GM18508 (cell line): ENCODE data around the gene RAB4B.
"Not testable (repeated sequence)": the region's sequence is repeated elsewhere in the genome, so short reads cannot be mapped to it uniquely, and the experiment has no call there.

Experiments
- ATAC-seq: cut with Tn5 transposase; IDR thresholded peaks from one replicate; pipeline ENCODE4 v1.9.1; 2021; ENCODE audit warnings: moderate number of reproducible peaks; ENCODE audit not compliant: insufficient read depth, unreplicated experiment

The RAB4B gene

GRCh38 chr19:40801426-40802299, 23.6 kb downstream of the RAB4B start:
- ATAC-seq: no peak

- ATAC-seq: no peak
Observed at GRCh38 chr19:40802300-40803169, 24.5 kb downstream of the RAB4B start.

- no peak for ATAC-seq
Observed at GRCh38 chr19:40803170-40803856, 25.3 kb downstream of the RAB4B start.

GRCh38 chr19:40803857-40804782, 26.1 kb downstream of the RAB4B start:
- ATAC-seq: no peak

DNA sequence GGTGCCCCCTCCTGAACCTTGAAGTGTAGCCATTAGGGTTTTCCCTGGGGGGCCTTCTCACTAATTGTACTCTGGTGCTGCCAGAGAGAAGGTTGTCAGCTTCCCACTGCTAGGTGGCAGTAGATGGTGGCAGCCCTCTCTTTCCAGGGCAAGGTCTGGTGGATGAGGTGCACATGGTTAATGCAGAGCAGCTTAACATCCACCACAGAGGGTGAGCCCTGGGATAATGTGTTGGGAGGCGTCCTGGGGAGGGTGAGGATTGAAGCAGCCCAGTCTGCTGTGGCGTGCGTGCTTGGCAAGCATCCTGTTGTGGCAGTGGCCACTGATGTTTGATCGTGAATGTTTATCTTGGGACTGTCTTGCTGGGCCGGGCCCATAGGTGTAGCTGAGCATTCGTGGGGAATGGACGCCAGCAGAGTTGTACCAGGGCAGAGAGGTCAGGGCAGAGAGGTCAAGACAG, 26.8 kb downstream of the RAB4B start:
- no peak for ATAC-seq

DNA sequence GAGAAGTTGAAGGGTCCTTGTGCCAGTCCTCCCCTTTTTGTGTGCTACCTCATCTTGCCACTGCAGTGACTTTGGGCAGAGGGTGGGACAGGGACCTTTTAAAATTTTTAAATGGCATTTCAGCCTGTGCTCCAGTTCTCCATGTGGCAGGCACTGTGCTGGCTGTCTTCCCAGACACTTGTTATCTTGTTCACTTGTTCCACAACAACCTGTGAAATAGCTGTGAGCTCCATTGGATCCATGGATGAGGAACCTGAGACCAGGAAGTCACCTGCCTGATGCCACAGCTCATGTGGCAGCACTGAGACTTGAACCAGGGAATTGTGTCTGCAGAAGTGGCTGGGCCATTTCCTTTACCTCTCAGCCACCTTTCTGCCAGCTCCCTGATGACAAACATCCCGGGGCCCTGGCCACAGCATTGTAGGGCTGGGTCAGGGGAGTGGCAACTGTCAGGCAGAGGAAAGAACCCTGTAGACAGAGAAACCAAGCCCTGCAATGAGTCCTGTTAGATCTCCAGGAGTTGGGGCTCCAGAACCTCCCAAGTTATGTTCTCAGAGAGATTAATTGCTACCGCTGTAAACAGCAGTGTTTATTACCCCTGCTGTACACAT, 27.3 kb downstream of the RAB4B start:
- ATAC-seq: no peak

GRCh38 chr19:40806423-40807146, 28.5 kb downstream of the RAB4B start:
- ATAC-seq: no peak

DNA sequence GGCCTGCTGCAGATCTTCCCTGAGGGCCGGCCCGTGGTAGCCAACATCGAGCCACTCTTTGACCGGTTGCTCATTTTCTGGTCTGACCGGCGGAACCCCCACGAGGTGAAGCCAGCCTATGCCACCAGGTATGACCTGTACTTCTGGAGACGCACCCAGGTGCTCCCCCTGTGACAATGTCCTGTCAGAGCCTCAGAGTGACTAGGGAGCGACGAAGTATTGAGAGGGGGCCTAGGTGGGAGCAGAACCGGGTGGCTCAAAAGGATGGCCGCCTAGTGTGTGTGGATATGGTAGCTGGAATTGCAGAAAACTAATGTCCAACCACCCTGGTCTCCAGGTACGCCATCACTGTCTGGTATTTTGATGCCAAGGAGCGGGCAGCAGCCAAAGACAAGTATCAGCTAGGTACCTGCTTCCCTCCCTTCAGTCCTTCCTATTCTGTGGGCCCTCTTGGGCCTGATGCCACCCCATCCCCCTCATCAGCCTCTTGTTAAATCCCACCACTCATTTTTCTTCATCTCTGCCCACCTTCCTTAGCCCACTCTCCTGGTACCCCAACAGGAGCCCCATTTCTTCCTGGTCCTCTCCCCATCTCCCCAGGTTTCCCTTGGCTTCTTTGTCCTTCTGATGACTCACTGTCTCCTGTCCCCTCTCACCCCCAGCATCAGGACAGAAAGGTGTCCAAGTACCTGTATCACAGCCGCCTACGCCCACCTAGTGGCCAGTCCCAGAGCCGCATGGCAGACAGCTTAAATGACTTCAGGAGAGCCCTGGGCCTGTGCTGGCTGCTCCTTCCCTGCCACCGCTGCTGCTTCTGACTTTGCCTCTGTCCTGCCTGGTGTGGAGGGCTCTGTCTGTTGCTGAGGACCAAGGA, 29.3 kb downstream of the RAB4B start:
- no peak for ATAC-seq

DNA sequence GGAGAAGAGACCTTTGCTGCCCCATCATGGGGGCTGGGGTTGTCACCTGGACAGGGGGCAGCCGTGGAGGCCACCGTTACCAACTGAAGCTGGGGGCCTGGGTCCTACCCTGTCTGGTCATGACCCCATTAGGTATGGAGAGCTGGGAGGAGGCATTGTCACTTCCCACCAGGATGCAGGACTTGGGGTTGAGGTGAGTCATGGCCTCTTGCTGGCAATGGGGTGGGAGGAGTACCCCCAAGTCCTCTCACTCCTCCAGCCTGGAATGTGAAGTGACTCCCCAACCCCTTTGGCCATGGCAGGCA, 29.9 kb downstream of the RAB4B start:
- ATAC-seq: no peak

GRCh38 chr19:40808497-40808896, 30.4 kb downstream of the RAB4B start:
- ATAC-seq: no peak

- no peak for ATAC-seq
Observed at GRCh38 chr19:40809358-40810086, 31.5 kb downstream of the RAB4B start.

DNA sequence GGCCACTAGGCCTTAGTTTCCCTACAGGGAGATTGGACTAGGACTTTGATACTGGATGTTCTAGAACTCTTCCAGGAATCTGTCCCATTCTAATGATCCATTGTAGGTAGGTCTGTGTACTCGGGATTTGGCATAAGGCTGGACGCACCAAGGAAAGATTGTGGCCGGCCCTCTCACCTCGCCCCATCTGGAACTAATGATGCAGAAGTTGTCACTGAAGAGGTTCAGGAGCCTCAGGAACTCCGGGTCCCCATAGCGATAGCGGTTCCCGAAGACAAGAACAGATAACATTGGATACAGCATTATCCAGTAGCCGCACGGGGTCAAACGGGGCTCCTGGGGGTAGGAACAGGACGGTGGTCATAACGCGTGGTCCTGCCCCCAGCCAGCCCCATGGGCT, 32.1 kb downstream of the RAB4B start:
- no peak for ATAC-seq

DNA sequence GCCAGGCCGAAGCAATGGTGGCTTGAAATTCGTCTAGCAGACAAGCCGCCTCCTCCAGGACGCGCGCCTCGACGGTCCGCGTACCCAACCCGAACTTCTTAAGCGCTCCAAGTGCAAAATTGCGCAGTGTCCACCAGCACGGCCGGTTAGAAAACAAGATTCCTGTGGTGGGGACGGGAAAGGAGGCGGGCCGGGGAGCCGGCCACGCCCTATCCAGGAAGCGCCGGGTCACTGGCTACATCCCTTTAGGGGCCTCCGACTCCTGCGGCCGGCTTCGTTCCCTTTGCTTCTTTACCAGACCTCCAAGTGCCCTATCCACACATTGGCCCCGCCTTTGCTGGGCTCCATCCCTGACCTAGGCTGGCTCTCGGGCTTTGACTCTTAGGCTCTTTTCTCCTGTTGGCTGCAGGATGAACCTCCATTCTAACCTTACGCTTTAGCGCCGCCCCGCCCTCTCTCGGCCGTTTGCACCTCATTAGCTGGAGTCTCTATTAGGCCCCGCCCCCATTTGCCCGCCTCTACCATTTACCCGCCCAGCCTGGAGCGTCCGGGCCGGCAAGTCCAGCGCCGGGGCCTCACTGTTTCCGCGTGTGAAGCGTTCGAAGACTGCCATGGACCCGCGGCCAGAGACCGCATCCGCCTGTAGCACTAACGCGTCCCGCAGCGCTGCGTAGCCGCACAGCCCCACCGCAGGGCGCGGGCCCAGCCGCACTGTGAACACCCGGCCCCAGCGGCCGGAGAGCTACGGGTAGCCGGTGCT, 32.8 kb downstream of the RAB4B start:
- not testable (repeated sequence) for ATAC-seq

DNA sequence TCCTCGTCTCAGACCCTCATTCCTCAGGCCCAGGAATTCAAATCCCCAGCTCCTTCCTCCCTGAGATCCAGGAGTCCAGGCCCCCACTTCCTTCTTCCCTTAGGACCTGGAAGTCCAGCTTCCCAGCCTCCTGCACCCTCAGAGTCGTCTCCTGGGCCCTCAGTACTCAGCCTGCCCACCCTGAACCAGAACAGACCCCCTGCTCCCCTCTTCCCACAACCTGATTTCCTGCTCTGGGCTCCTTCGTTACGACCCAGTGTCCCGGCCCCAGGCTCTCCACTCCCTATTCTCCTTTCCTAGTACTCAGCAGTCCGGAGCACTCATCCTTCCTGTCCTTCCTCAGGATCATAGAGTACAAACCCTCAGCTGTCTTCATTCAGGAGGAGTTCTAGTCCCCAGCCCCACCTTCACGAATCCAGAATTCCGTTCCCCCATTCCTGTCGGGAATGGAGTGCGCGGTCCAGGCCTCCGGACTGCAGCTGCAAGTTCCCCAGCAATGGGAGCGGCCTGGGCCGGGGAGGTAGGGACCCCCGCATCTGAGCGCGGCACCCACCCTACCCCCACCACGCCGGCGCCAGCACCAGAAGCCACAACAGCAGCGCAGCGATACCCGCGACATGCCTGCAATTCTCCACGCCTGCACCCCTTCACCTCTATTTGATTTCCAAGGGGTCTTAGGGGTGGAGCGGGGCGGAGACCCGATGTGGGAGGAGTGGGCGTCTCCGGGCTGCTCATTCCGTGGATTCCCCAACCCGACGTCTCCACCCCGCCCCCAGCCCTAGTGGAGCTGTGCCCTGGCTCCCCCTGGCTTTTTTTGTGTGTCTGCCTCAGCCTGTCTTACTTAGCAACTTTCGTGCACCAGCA, 33.7 kb downstream of the RAB4B start:
- no peak for ATAC-seq

GRCh38 chr19:40812571-40812970, 34.5 kb downstream of the RAB4B start:
- ATAC-seq: not testable (repeated sequence)
